ENCODE results near the gene OR6C75. TPM values are rescaled to one million over a fixed set of nuclear protein-coding genes. Genes with fewer than 3 reads are reported as not detected.
"Not testable (repeated sequence)": the region's sequence is repeated elsewhere in the genome, so short reads cannot be mapped to it uniquely, and the experiment has no call there.

The OR6C75 gene
- total and polyA plus RNA-seq, 9 of the 15 experiments (the other 6 are each of a cell fraction or from before 2014, with no cell fraction given) = not detected

DNA sequence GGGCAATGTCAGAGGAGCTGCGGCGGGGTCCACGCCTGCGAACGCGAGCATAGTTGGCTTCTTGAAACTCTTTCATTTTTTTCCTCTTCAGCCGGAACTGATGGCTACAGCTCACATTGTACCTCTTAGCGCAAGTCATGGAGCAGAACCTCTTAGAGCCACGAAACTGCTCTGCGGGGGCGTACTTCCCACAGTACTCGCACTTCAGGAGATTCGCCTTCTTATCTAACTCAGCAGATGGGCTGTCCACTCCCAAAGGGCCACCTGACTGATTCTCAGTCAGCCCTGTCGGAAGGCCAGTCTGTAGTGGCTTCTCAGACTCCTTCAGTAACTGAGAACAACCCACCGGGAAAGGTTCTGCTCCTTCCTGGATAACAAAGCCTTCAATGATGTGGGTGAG, 49.4 kb downstream of the OR6C75 start (continued):
- TF ChIP-seq, protein P1, sequence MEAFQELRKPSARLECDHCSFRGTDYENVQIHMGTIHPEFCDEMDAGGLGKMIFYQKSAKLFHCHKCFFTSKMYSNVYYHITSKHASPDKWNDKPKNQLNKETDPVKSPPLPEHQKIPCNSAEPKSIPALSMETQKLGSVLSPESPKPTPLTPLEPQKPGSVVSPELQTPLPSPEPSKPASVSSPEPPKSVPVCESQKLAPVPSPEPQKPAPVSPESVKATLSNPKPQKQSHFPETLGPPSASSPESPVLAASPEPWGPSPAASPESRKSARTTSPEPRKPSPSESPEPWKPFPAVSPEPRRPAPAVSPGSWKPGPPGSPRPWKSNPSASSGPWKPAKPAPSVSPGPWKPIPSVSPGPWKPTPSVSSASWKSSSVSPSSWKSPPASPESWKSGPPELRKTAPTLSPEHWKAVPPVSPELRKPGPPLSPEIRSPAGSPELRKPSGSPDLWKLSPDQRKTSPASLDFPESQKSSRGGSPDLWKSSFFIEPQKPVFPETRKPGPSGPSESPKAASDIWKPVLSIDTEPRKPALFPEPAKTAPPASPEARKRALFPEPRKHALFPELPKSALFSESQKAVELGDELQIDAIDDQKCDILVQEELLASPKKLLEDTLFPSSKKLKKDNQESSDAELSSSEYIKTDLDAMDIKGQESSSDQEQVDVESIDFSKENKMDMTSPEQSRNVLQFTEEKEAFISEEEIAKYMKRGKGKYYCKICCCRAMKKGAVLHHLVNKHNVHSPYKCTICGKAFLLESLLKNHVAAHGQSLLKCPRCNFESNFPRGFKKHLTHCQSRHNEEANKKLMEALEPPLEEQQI (IDR thresholded peaks at IDR 0.05) = peak; percentile 30; the same call in 1 of the 2 replicates
- TF ChIP-seq, protein P2, sequence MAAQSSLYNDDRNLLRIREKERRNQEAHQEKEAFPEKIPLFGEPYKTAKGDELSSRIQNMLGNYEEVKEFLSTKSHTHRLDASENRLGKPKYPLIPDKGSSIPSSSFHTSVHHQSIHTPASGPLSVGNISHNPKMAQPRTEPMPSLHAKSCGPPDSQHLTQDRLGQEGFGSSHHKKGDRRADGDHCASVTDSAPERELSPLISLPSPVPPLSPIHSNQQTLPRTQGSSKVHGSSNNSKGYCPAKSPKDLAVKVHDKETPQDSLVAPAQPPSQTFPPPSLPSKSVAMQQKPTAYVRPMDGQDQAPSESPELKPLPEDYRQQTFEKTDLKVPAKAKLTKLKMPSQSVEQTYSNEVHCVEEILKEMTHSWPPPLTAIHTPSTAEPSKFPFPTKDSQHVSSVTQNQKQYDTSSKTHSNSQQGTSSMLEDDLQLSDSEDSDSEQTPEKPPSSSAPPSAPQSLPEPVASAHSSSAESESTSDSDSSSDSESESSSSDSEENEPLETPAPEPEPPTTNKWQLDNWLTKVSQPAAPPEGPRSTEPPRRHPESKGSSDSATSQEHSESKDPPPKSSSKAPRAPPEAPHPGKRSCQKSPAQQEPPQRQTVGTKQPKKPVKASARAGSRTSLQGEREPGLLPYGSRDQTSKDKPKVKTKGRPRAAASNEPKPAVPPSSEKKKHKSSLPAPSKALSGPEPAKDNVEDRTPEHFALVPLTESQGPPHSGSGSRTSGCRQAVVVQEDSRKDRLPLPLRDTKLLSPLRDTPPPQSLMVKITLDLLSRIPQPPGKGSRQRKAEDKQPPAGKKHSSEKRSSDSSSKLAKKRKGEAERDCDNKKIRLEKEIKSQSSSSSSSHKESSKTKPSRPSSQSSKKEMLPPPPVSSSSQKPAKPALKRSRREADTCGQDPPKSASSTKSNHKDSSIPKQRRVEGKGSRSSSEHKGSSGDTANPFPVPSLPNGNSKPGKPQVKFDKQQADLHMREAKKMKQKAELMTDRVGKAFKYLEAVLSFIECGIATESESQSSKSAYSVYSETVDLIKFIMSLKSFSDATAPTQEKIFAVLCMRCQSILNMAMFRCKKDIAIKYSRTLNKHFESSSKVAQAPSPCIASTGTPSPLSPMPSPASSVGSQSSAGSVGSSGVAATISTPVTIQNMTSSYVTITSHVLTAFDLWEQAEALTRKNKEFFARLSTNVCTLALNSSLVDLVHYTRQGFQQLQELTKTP (IDR thresholded peaks at IDR 0.05; ENCODE audit: low read depth in 1 of 2, partially characterized antibody in 2 of 2) = peak in 1 of 2 experiments; percentile 49
- TF ChIP-seq SMAD4 (CRISPR knock-in tag; conservative IDR thresholded peaks at IDR 0.05) (peak; percentile 80; the same call in 1 of the 2 replicates), NFIC (IDR thresholded peaks at IDR 0.05) (peak; percentile 74), ZNF384 (IDR thresholded peaks at IDR 0.05; ENCODE audit: low read depth, low read length) (0 out of 2 replicates have a peak, but pooled peaks have one; percentile 10), SOX6 (IDR thresholded peaks at IDR 0.05) (peak; percentile 86), MAZ (CRISPR knock-in tag; conservative IDR thresholded peaks at IDR 0.05 in 1 of 2, IDR thresholded peaks at IDR 0.05 in 1 of 2) (peak in 1 of 2 experiments; percentile 48; a peak in 2 of 4 replicates), CTBP1 (IDR thresholded peaks at IDR 0.05; ENCODE audit: borderline replicate concordance) (peak; percentile 93), EGR1 (conservative IDR thresholded peaks at IDR 0.05) (peak; percentile 99)
- TF ChIP-seq, protein P3, sequence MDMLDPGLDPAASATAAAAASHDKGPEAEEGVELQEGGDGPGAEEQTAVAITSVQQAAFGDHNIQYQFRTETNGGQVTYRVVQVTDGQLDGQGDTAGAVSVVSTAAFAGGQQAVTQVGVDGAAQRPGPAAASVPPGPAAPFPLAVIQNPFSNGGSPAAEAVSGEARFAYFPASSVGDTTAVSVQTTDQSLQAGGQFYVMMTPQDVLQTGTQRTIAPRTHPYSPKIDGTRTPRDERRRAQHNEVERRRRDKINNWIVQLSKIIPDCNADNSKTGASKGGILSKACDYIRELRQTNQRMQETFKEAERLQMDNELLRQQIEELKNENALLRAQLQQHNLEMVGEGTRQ (CRISPR knock-in tag; IDR thresholded peaks at IDR 0.05) = peak; percentile 64
- TF ChIP-seq, protein P4, sequence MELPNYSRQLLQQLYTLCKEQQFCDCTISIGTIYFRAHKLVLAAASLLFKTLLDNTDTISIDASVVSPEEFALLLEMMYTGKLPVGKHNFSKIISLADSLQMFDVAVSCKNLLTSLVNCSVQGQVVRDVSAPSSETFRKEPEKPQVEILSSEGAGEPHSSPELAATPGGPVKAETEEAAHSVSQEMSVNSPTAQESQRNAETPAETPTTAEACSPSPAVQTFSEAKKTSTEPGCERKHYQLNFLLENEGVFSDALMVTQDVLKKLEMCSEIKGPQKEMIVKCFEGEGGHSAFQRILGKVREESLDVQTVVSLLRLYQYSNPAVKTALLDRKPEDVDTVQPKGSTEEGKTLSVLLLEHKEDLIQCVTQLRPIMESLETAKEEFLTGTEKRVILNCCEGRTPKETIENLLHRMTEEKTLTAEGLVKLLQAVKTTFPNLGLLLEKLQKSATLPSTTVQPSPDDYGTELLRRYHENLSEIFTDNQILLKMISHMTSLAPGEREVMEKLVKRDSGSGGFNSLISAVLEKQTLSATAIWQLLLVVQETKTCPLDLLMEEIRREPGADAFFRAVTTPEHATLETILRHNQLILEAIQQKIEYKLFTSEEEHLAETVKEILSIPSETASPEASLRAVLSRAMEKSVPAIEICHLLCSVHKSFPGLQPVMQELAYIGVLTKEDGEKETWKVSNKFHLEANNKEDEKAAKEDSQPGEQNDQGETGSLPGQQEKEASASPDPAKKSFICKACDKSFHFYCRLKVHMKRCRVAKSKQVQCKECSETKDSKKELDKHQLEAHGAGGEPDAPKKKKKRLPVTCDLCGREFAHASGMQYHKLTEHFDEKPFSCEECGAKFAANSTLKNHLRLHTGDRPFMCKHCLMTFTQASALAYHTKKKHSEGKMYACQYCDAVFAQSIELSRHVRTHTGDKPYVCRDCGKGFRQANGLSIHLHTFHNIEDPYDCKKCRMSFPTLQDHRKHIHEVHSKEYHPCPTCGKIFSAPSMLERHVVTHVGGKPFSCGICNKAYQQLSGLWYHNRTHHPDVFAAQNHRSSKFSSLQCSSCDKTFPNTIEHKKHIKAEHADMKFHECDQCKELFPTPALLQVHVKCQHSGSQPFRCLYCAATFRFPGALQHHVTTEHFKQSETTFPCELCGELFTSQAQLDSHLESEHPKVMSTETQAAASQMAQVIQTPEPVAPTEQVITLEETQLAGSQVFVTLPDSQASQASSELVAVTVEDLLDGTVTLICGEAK (IDR thresholded peaks at IDR 0.05) = peak; percentile 74
- TF ChIP-seq, protein P4 (CRISPR knock-in tag; IDR thresholded peaks at IDR 0.05) = not testable (repeated sequence)

Measured in K562 (cell line).